ENCODE measurements around the gene APP.

The APP gene

DNA sequence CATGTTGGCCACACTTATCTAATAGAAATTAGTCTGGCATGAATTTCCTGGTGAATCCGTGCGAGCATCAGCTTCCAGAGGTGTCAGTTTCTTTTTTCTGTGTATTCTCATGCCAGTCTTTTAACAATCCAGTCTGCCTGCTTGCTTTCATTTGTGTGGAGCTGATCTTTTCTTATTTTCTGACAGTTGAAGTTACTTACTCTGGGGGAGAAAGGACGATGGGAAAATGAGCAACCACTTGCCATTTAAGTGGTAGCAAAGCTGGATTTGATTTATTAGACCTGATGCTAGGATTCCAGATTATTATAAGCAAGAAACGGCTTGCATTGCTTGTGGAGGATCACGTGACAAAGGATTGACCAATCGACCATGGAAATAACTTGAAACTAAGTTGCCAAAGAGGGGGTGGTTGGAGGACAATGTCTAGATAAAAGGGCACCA lies 24.3 kb upstream of the APP start:
- TF ChIP-seq, protein P1, sequence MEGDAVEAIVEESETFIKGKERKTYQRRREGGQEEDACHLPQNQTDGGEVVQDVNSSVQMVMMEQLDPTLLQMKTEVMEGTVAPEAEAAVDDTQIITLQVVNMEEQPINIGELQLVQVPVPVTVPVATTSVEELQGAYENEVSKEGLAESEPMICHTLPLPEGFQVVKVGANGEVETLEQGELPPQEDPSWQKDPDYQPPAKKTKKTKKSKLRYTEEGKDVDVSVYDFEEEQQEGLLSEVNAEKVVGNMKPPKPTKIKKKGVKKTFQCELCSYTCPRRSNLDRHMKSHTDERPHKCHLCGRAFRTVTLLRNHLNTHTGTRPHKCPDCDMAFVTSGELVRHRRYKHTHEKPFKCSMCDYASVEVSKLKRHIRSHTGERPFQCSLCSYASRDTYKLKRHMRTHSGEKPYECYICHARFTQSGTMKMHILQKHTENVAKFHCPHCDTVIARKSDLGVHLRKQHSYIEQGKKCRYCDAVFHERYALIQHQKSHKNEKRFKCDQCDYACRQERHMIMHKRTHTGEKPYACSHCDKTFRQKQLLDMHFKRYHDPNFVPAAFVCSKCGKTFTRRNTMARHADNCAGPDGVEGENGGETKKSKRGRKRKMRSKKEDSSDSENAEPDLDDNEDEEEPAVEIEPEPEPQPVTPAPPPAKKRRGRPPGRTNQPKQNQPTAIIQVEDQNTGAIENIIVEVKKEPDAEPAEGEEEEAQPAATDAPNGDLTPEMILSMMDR (IDR thresholded peaks at IDR 0.05; ENCODE audit: unreplicated experiment in 3 of 3): no peak
- Mint-ChIP-seq H3K9me3 (peaks cover 2% of the 10 kb centered on the region), H3K27ac (no peak overlapping the region), H3K4me3 (no peak overlapping the region), H3K27me3 (ENCODE audit: low read depth) (peaks cover 4% of the 10 kb centered on the region), H3K36me3 (ENCODE audit: low read depth) (no peaks in the 10 kb centered on the region), H3K4me1 (peaks cover 6% of the 10 kb centered on the region)

DNA sequence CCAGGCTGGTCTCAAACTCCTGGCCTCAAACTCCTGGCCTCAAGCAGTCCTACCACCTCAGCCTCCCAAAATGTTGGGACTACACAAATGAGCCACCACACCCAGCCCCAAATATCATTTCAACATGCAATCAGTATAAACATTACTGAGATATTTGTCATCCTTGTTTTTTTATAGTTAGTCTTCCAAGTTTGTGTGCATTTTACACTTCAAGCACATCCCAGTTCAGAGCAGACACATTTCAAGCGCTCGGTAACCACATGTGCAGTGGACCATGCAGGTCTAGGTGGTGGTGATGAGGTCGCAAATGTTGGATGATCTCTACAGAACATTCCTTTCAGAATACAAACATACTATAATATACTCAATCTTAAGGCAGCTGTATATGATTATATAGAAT lies 23.8 kb upstream of the APP start:
- TF ChIP-seq, protein P1 (IDR thresholded peaks at IDR 0.05; ENCODE audit: unreplicated experiment in 3 of 3): no peak
- Mint-ChIP-seq H3K27ac (no peak overlapping the region), H3K4me1 (peaks cover 6% of the 10 kb centered on the region), H3K9me3 (peaks cover 2% of the 10 kb centered on the region), H3K4me3 (no peak overlapping the region), H3K27me3 (ENCODE audit: low read depth) (peaks cover 4% of the 10 kb centered on the region), H3K36me3 (ENCODE audit: low read depth) (no peaks in the 10 kb centered on the region)

DNA sequence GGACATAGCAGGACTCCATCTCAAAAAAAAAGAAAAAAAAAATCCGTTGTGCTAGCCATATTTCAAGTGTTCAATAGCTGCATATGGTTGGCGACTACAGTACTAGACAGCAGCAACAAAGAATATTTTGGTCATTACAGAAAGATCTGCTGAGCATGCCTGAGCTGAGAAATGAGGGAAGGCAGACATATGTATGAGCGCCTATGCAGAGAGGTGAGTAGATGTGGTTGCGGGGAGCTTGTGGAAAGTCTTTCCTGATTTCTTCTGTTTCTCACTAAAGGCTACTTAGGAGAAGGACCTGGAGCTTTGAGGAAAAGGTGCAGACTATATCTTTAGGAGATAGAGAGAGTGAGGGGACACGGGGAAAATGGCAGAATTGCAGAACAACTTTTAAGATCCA lies 21.0 kb upstream of the APP start:
- Mint-ChIP-seq H3K27ac (no peak overlapping the region), H3K4me1 (peaks cover 6% of the 10 kb centered on the region), H3K27me3 (ENCODE audit: low read depth) (peaks cover 4% of the 10 kb centered on the region), H3K36me3 (ENCODE audit: low read depth) (no peaks in the 10 kb centered on the region), H3K9me3 (peaks cover 2% of the 10 kb centered on the region), H3K4me3 (no peak overlapping the region)
- TF ChIP-seq, protein P1 (IDR thresholded peaks at IDR 0.05; ENCODE audit: unreplicated experiment in 3 of 3): no peak

DNA sequence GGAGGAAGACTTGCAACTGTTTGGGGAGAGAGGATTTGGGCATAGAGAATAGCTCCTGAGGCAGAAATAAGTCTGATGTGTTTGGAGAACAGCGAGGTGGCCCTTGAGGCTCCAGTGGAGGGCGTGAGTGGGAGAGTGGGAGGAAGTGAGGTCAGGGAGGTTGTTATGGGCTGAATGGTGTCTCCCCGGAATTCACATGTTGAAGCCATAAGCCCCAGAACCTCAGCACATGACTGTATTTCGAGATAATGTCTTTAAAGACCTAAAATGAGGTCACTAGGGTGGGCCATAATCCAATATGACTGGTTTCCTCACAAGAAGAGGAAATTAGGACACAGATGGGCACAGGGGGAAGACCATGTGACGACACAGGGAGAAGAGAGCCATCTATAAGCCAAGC lies 17.9 kb upstream of the APP start:
- TF ChIP-seq, protein P1 (IDR thresholded peaks at IDR 0.05; ENCODE audit: unreplicated experiment in 3 of 3): no peak
- peaks cover 14% of the 10 kb centered on the region for H3K9me3 Mint-ChIP-seq
- no peak overlapping the region for H3K4me3 Mint-ChIP-seq
- no peaks in the 10 kb centered on the region for H3K4me1 Mint-ChIP-seq
- no peaks in the 10 kb centered on the region for H3K36me3 Mint-ChIP-seq (ENCODE audit: low read depth)
- peaks cover 4% of the 10 kb centered on the region for H3K27me3 Mint-ChIP-seq (ENCODE audit: low read depth)
- H3K27ac Mint-ChIP-seq: no peak overlapping the region

DNA sequence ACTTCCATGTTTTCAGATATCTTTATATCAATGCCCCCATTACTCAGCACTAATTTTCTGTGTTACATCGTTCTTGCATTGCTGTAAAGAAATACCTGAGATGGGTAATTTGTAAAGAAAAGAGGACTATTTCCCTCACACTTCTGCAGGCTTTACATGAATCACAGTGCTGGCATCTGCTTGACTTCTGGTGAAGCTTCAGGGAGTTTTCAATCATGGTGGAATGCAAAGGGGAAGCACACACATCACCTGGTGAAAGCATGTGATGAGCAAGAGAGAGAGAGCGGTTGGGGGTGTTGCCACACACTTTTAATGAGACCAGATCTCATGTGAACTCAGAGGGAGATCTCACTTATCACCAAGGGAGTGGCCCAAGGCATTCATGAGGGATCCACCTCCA lies 14.9 kb upstream of the APP start:
- H3K36me3 Mint-ChIP-seq (ENCODE audit: low read depth): no peaks in the 10 kb centered on the region
- H3K27ac Mint-ChIP-seq: no peak overlapping the region
- TF ChIP-seq, protein P1 (IDR thresholded peaks at IDR 0.05; ENCODE audit: unreplicated experiment in 3 of 3): no peak
- H3K9me3 Mint-ChIP-seq: peaks cover 15% of the 10 kb centered on the region
- no peak overlapping the region for H3K4me3 Mint-ChIP-seq
- H3K27me3 Mint-ChIP-seq (ENCODE audit: low read depth): no peaks in the 10 kb centered on the region
- H3K4me1 Mint-ChIP-seq: no peaks in the 10 kb centered on the region

DNA sequence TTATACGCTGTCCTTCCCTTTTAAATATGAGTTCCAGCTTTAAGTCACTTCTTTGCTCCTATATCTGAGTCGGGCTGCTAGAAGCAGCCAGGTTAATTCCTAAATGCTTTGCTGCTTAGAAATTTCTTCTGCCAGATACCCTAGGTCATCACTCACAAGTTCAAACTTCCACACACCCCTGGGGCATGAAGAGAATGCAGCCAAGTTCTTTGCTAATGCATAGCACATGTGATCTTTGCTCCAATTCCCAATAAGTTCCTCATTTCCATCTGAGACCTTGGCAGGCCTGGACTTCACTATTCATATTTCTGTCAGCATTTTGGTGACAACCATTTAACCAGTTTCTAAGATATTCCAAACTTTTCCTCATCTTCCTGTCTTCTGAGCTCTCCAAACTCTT lies 14.5 kb upstream of the APP start:
- Mint-ChIP-seq H3K4me3 (no peak overlapping the region), H3K9me3 (peaks cover 15% of the 10 kb centered on the region), H3K36me3 (ENCODE audit: low read depth) (no peaks in the 10 kb centered on the region), H3K4me1 (no peaks in the 10 kb centered on the region), H3K27ac (no peak overlapping the region), H3K27me3 (ENCODE audit: low read depth) (no peaks in the 10 kb centered on the region)
- TF ChIP-seq, protein P1 (IDR thresholded peaks at IDR 0.05; ENCODE audit: unreplicated experiment in 3 of 3): no peak

Data from nephron (organoid).